Stimulated activated CD4-positive, alpha-beta T cell treated with anti-CD3 and anti-CD28 coated beads, Interleukin-1b, Interleukin-23, amount 100 ng/mL, for 24 hours (primary cell): Measurements from ENCODE around the gene AP1M1.

Experiments used
- DNase-seq, 4 experiments: peaks; one replicate each; pipeline ENCODE4 v3.0.0-alpha.2; 2020; ENCODE audit warnings: low read depth in 4 of 4, low spot score in 1 of 4

AP1M1 gene

GRCh38 chr19:16229322-16229641, 31.6 kb downstream of the AP1M1 start:
- DNase-seq: no peak

GRCh38 chr19:16232127-16232526, 34.4 kb downstream of the AP1M1 start:
- no peak for DNase-seq

GRCh38 chr19:16232568-16232967, 34.9 kb downstream of the AP1M1 start:
- no peak for DNase-seq

- no peak for DNase-seq
Observed at GRCh38 chr19:16233081-16233776, 35.5 kb downstream of the AP1M1 start.

GRCh38 chr19:16233836-16234551, 36.3 kb downstream of the AP1M1 start:
- DNase-seq: no peak

GRCh38 chr19:16234552-16235445, 37.1 kb downstream of the AP1M1 start:
- no peak for DNase-seq

DNA sequence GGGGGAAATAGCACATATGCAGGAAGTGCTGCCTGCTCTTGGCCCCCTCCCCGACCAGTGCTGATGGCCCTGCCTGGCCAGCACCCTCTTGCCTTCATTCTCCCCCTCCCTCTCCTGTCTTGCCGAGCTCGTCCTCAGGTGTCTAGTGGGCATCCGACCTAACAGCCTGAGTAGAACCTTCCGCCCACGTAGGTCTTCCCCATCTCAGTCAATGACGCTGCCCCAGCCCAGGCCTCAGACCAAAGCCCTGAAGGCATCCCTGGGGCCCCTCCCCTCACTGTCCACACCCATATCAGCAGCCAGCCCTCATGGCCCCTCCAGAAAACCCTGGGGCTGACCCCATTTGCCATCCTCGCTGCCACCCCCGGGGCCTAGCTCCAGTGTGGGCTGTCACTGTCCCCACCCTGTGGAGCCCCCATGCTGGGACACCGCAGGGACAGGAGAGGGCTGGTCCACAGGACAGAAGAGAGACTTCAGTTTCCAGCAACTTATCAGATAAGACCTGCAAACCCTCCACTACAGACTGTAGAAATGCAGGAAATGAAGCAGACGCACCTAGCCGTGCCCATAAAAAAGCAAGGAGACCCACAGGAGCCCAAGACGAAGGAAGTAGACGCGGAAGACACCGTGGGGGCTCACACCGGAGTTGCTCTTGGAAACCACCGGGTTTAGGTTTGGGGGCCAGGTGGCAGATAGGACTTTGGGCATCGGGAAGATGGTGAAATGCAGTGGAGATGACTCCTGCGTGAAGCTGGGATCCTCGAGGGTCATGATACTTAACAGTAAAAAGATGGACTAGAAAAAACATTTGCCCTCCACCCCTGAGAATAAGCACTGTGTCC, 38.3 kb downstream of the AP1M1 start:
- DNase-seq: no peak

GRCh38 chr19:16244091-16244490, 46.4 kb downstream of the AP1M1 start:
- no peak for DNase-seq

DNA sequence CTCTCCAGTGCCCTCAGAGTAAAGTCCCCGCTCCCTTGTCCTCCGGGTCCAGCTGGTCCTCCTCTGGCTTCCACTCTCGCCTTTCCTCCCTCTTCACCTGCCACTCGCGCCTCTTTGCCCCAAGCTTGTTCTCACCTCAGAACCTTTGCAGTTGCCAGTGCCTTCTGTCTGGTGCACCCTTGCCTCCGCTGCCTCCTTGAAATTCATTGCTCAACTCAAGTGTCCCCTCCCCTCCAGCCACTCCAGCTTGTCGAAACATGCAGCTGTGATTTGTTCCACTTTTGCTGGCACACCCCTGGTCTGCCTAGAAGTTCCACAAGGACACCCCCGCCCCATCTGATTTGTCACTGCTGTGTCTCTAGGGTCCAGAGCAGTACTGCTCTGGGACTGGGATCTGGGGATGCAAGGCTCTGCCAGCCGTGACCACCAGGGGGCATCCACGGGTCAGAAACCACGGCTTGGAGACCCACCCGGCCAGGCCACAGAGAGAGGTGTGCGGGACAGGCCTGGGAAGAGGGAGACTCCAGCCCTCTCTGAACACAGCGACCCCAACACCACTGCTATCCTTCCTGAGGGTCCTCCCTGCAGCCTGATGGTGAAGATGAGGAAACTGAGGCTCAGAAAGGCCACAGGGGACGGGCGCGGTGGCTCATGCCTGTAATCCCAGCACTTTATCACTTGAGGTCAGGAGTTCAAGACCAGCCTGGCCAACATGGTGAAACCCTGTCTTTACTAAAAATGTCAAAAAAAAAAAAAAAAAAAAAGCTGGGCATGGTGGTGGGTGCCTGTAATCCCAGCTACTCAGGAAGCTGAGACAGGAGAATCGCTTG, 49.9 kb downstream of the AP1M1 start:
- DNase-seq: peak; percentile 79 to 87 (median 82)

DNA sequence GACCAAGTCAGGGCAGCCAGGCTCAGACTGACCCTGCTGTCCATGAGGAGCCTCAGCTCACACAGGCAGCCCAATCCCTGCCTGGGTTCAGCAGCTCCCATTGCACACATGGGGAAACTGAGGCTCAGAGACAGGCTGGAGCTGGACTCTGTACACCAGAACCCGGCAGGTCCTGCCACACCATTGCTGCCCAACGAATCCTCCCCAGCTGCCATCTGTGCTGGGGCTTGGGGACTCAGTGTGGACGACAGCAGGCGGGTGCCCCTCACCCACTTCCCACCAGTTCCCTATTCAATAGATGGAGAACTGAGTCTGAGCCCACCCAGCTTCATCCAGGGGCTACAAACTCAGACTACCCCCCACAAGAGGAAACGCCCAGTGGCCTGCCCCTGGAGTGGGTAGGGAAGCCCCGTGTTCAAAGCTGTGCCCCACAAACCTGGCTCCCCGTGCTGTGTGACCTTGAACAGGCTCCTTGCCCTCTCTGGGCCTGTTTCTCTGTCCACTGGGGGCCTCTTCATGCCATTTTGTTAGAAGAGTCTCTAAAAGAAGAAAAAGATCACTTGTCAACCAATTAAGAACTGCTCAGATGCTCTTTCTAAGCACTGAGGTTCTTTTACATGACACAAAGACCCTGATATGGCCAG, 50.8 kb downstream of the AP1M1 start:
- DNase-seq: no peak

GRCh38 chr19:16249826-16250404, 52.2 kb downstream of the AP1M1 start:
- no peak for DNase-seq

DNA sequence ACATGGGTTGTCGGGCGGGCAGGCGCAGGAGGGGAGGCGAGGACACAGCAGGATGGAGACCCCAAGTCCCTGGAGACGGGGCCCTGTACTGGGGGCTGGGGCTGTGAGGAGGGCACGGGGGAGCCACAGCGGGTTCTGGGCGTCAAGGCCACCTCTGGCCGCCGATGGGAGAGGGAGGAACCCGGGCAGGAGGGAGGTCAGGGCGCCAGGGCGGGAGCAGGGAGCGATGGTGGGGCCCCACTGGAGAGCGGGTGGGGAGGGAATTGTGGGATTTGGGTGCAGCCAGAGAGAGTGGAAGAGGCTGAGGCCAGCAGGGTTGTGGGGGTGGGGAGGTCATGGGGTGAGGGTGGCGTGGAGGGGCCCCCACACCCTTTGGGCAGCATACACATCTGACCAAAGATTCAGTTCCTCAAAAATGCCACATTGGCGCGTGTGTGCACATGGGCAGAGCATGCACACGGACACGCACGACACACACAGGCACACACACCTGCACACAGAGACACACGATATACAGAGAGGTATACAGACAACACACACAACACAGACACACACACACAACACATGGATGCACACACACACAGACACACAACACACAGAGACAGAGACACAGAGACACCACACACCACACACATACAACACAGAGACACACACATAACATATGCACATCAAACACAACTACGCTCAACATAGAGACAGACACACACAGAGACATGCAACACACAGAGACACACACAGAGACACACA, 54.9 kb downstream of the AP1M1 start:
- DNase-seq: no peak

- DNase-seq: no peak
Observed at GRCh38 chr19:16254851-16255408, 57.2 kb downstream of the AP1M1 start.

GRCh38 chr19:16257509-16258002, 59.8 kb downstream of the AP1M1 start:
- DNase-seq: no peak

DNA sequence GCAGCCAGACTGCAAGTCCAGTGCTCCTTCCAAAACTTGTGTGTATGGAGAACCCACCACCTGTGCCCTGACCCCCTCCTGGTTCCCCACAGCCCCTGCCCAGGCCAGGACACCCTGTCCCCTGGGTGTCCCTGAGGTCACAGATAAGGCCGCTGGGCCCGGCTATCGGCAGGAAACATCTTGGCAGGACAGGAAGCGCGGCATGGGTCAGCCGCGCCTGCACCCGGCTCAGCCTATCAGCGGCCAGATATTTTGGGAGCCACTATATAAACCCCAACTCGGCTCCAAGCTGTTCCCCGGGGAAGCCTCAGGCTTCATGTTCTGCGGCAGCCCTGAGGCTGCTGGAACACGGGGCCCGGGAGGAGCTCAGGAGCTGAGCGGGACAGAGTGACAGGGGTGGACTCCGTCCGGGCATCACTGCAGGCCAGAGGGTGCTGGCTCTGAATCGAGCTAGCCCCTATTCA, 60.8 kb downstream of the AP1M1 start:
- DNase-seq: no peak

GRCh38 chr19:16259385-16260159, 61.9 kb downstream of the AP1M1 start:
- DNase-seq: no peak

GRCh38 chr19:16260160-16260811, 62.6 kb downstream of the AP1M1 start:
- DNase-seq: no peak
